ENCODE data around the gene ALOX12.
"Not testable (repeated sequence)": the region's sequence is repeated elsewhere in the genome, so short reads cannot be mapped to it uniquely, and the experiment has no call there.

The ALOX12 gene

GRCh38 chr17:7046127-7046724 lies 50.4 kb downstream of the ALOX12 start:
- DNase-seq = peak in 3 of 5 donors; percentile 24 to 40 (median 33)

GRCh38 chr17:7046725-7047397 lies 51.0 kb downstream of the ALOX12 start:
- DNase-seq = peak; percentile 58 to 86 (median 74)

GRCh38 chr17:7047566-7047965 lies 51.7 kb downstream of the ALOX12 start:
- peak in 1 of 5 donors; percentile 36 for DNase-seq

GRCh38 chr17:7048968-7049367 lies 53.1 kb downstream of the ALOX12 start:
- no peak for DNase-seq

- DNase-seq = not testable (repeated sequence)
These were observed 54.7 kb downstream of the ALOX12 start for GRCh38 chr17:7050583-7050982.

GRCh38 chr17:7056386-7056785 lies 60.5 kb downstream of the ALOX12 start:
- DNase-seq = no peak

- no peak for DNase-seq
These were observed 63.1 kb downstream of the ALOX12 start for GRCh38 chr17:7058831-7059447.
